Effector memory CD4-positive, alpha-beta T cell (primary cell): ENCODE results near the gene SLC52A3.
"Not testable (repeated sequence)": the region's sequence is repeated elsewhere in the genome, so short reads cannot be mapped to it uniquely, and the experiment has no call there.

Experiments used
- DNase-seq, 3 donors: peaks; one replicate each; pipeline ENCODE4 v3.0.0-alpha.2; 2020
- H3K27ac ChIP-seq: 2 replicates; pipeline ENCODE4 v1.7.0; 2013; ENCODE audit warnings: mild to moderate bottlenecking, low read length, moderate library complexity; ENCODE audit not compliant: insufficient read depth, poor library complexity, severe bottlenecking
- H3K27me3 ChIP-seq: replicated peaks from 2 replicates; pipeline ENCODE4 v1.7.0; 2013; ENCODE audit warnings: mild to moderate bottlenecking, low read length; ENCODE audit not compliant: insufficient read depth, control insufficient read depth, poor library complexity, severe bottlenecking
- H3K36me3 ChIP-seq: 2 replicates; pipeline ENCODE4 v1.7.0; 2013; ENCODE audit warnings: mild to moderate bottlenecking, low read length, moderate library complexity; ENCODE audit not compliant: control insufficient read depth, insufficient read depth
- H3K4me1 ChIP-seq: 2 replicates; pipeline ENCODE4 v1.7.0; 2013; ENCODE audit warnings: low read length, mild to moderate bottlenecking; ENCODE audit not compliant: control insufficient read depth, insufficient read depth, poor library complexity, severe bottlenecking
- H3K4me3 ChIP-seq: 2 replicates; pipeline ENCODE4 v1.7.0; 2013; ENCODE audit warnings: low read length, low read depth, mild to moderate bottlenecking; ENCODE audit not compliant: insufficient read depth, poor library complexity, severe bottlenecking
- H3K9me3 ChIP-seq: 2 replicates; pipeline ENCODE4 v1.7.0; 2013; ENCODE audit warnings: mild to moderate bottlenecking, low read length, moderate library complexity; ENCODE audit not compliant: control insufficient read depth

The SLC52A3 gene

GRCh38 chr20:733861-734260, 34.4 kb downstream of the SLC52A3 start:
- Histone ChIP-seq H3K27me3 (peaks cover 4% of the 10 kb centered on the region), H3K4me1 (no peaks in the 10 kb centered on the region), H3K9me3 (no peaks in the 10 kb centered on the region), H3K36me3 (no peaks in the 10 kb centered on the region), H3K4me3 (no peak overlapping the region), H3K27ac (no peak overlapping the region)
- DNase-seq = no peak

GRCh38 chr20:732727-733126, 35.6 kb downstream of the SLC52A3 start:
- Histone ChIP-seq H3K9me3 (no peaks in the 10 kb centered on the region), H3K36me3 (no peaks in the 10 kb centered on the region), H3K27ac (no peak overlapping the region), H3K27me3 (peaks cover 10% of the 10 kb centered on the region), H3K4me1 (peaks cover 3% of the 10 kb centered on the region), H3K4me3 (no peak overlapping the region)
- no peak for DNase-seq

GRCh38 chr20:731891-732560, 36.3 kb downstream of the SLC52A3 start:
- Histone ChIP-seq H3K9me3 (no peaks in the 10 kb centered on the region), H3K36me3 (no peaks in the 10 kb centered on the region), H3K27me3 (peaks cover 11% of the 10 kb centered on the region), H3K4me3 (no peak overlapping the region), H3K4me1 (peaks cover 3% of the 10 kb centered on the region), H3K27ac (no peak overlapping the region)
- no peak for DNase-seq

- Histone ChIP-seq H3K36me3 (no peaks in the 10 kb centered on the region), H3K27me3 (peaks cover 15% of the 10 kb centered on the region), H3K4me3 (no peak overlapping the region), H3K27ac (no peak overlapping the region), H3K4me1 (peaks cover 3% of the 10 kb centered on the region), H3K9me3 (no peaks in the 10 kb centered on the region)
- DNase-seq = no peak
These were observed 38.3 kb downstream of the SLC52A3 start for GRCh38 chr20:730005-730404.

GRCh38 chr20:728256-728944, 39.9 kb downstream of the SLC52A3 start:
- Histone ChIP-seq H3K36me3 (no peaks in the 10 kb centered on the region), H3K4me3 (no peak overlapping the region), H3K4me1 (peaks cover 3% of the 10 kb centered on the region), H3K27me3 (peaks cover 18% of the 10 kb centered on the region), H3K9me3 (no peaks in the 10 kb centered on the region), H3K27ac (no peak overlapping the region)
- no peak for DNase-seq

- H3K27me3 ChIP-seq = peaks cover 18% of the 10 kb centered on the region
- H3K9me3 ChIP-seq = no peaks in the 10 kb centered on the region
- peaks cover 3% of the 10 kb centered on the region for H3K4me1 ChIP-seq
These were observed 42.1 kb downstream of the SLC52A3 start for GRCh38 chr20:726160-726559.

GRCh38 chr20:725491-725890, 42.8 kb downstream of the SLC52A3 start:
- H3K36me3 ChIP-seq = no peaks in the 10 kb centered on the region
- no peaks in the 10 kb centered on the region for H3K9me3 ChIP-seq
- no peak for DNase-seq
- H3K4me3 ChIP-seq = no peak overlapping the region
- peaks cover 3% of the 10 kb centered on the region for H3K4me1 ChIP-seq
- no peak overlapping the region for H3K27ac ChIP-seq
- peaks cover 18% of the 10 kb centered on the region for H3K27me3 ChIP-seq

More at GRCh38 chr20:726160-726559, 42.1 kb downstream of the SLC52A3 start:
- Histone ChIP-seq H3K4me3 (no peak overlapping the region), H3K27ac (no peak overlapping the region), H3K36me3 (no peaks in the 10 kb centered on the region)
- no peak for DNase-seq

- H3K4me3 ChIP-seq, H3K36me3 ChIP-seq, H3K27ac ChIP-seq, H3K9me3 ChIP-seq, DNase-seq, H3K4me1 ChIP-seq: not testable (repeated sequence)
- peaks cover 18% of the 10 kb centered on the region for H3K27me3 ChIP-seq
These were observed 43.5 kb downstream of the SLC52A3 start for GRCh38 chr20:724797-725196.

- Histone ChIP-seq H3K4me1 (peaks cover 3% of the 10 kb centered on the region), H3K36me3 (no peaks in the 10 kb centered on the region), H3K27ac (no peak overlapping the region), H3K4me3 (no peak overlapping the region), H3K27me3 (peaks cover 14% of the 10 kb centered on the region), H3K9me3 (no peaks in the 10 kb centered on the region)
- DNase-seq = no peak
These were observed 44.5 kb downstream of the SLC52A3 start for GRCh38 chr20:723756-724155.

- H3K36me3 ChIP-seq = no peaks in the 10 kb centered on the region
- no peaks in the 10 kb centered on the region for H3K9me3 ChIP-seq
- DNase-seq = no peak
- H3K4me1 ChIP-seq = no peaks in the 10 kb centered on the region
- no peak overlapping the region for H3K4me3 ChIP-seq
- peaks cover 11% of the 10 kb centered on the region for H3K27me3 ChIP-seq
- no peak overlapping the region for H3K27ac ChIP-seq
These were observed 45.3 kb downstream of the SLC52A3 start for GRCh38 chr20:722822-723644.
